NCI-H526 (cell line): ENCODE data around the gene DESI1.
"Not testable (repeated sequence)": the region's sequence is repeated elsewhere in the genome, so short reads cannot be mapped to it uniquely, and the experiment has no call there.

ENCODE experiments used
- DNase-seq, 2 experiments: peaks; one replicate each; lab custom pipeline; 2025; lab: John Stamatoyannopoulos, UW

Gene DESI1

GRCh38 chr22:41585898-41586297, 34.9 kb downstream of the DESI1 start:
- DNase-seq, result no peak

GRCh38 chr22:41584881-41585280, 36.0 kb downstream of the DESI1 start:
- no peak for DNase-seq

GRCh38 chr22:41582694-41583093, 38.1 kb downstream of the DESI1 start:
- no peak for DNase-seq

- DNase-seq, result no peak
Measured at GRCh38 chr22:41579997-41580355, 40.9 kb downstream of the DESI1 start.

GRCh38 chr22:41579297-41579996, 41.4 kb downstream of the DESI1 start:
- no peak for DNase-seq

- no peak for DNase-seq
Measured at GRCh38 chr22:41578818-41579217, 42.0 kb downstream of the DESI1 start.

GRCh38 chr22:41578114-41578513, 42.7 kb downstream of the DESI1 start:
- no peak for DNase-seq

- DNase-seq, result peak in 1 of 2 experiments; percentile 68
Measured at GRCh38 chr22:41576877-41577276, 44.0 kb downstream of the DESI1 start.

- DNase-seq, result no peak
Measured at GRCh38 chr22:41575533-41575932, 45.3 kb downstream of the DESI1 start.

- no peak for DNase-seq
Measured at GRCh38 chr22:41574847-41575381, 45.9 kb downstream of the DESI1 start.

GRCh38 chr22:41573677-41574076, 47.2 kb downstream of the DESI1 start:
- no peak for DNase-seq

GRCh38 chr22:41572305-41572704, 48.5 kb downstream of the DESI1 start:
- not testable (repeated sequence) for DNase-seq

GRCh38 chr22:41571786-41572185, 49.1 kb downstream of the DESI1 start:
- no peak for DNase-seq

- DNase-seq, result no peak
Measured at GRCh38 chr22:41570221-41570620, 50.6 kb downstream of the DESI1 start.

- DNase-seq, result no peak
Measured at GRCh38 chr22:41568811-41569210, 52.0 kb downstream of the DESI1 start.

GRCh38 chr22:41567512-41567768, 53.4 kb downstream of the DESI1 start:
- no peak for DNase-seq

GRCh38 chr22:41565403-41566054, 55.3 kb downstream of the DESI1 start:
- no peak for DNase-seq

GRCh38 chr22:41564563-41564962, 56.3 kb downstream of the DESI1 start:
- DNase-seq, result no peak

GRCh38 chr22:41563051-41563711, 57.7 kb downstream of the DESI1 start:
- no peak for DNase-seq

GRCh38 chr22:41562461-41562860, 58.4 kb downstream of the DESI1 start:
- no peak for DNase-seq

GRCh38 chr22:41561788-41562187, 59.1 kb downstream of the DESI1 start:
- no peak for DNase-seq

- peak in 1 of 2 experiments; percentile 31 for DNase-seq
Measured at GRCh38 chr22:41561335-41561734, 59.5 kb downstream of the DESI1 start.

GRCh38 chr22:41560095-41560471, 60.8 kb downstream of the DESI1 start:
- DNase-seq, result no peak
